K562 (cell line): ENCODE measurements around the gene LY6G6F. TPM values are rescaled to one million over a fixed set of nuclear protein-coding genes. Genes with fewer than 3 reads are reported as not detected.
A peak's percentile ranks its signal among the peaks of the same experiment; 100 is the strongest.

ENCODE experiments used
- ELF2 ChIP-seq: fragments of 250-450 bp; sonication (Bioruptor Pico); IDR thresholded peaks from 2 replicates; pipeline ENCODE4 v1.5.0; 2021; ENCODE audit warnings: mild to moderate bottlenecking
- ETV5 ChIP-seq: sonication (generic); formaldehyde crosslinking; IDR thresholded peaks from 2 replicates; pipeline ENCODE4 v1.4.0; 2020; ENCODE audit warnings: low read depth, mild to moderate bottlenecking, missing genetic modification reagents
- FOXJ2 ChIP-seq: fragments of 200-800 bp; sonication (Bioruptor generic); IDR thresholded peaks from 2 replicates; pipeline ENCODE4 v1.6.1; 2016; ENCODE audit warnings: missing genetic modification characterization, missing compliant biosample characterization
- HMG20B ChIP-seq: fragments of 250-450 bp; sonication (Bioruptor Pico); IDR thresholded peaks from 2 replicates; pipeline ENCODE4 v1.5.0; 2021; ENCODE audit warnings: mild to moderate bottlenecking
- KAT8 ChIP-seq: fragments of 450-650 bp; IDR thresholded peaks from 2 replicates; pipeline ENCODE4 v1.6.1; 2016; ENCODE audit warnings: low read depth, mild to moderate bottlenecking
- MAFF ChIP-seq: IDR thresholded peaks from 2 replicates; pipeline ENCODE4 v1.6.1; 2012; ENCODE audit warnings: low read length, improper control_type of control experiment
- MAZ ChIP-seq, 2 experiments: fragments of 450-650 bp in 1 of 2; sonication (generic) in 1 of 2; formaldehyde crosslinking; IDR thresholded peaks in 1 of 2; conservative IDR thresholded peaks in 1 of 2; 2 replicates each; pipeline versions ENCODE4 v1.4.0 to v1.5.0; 2020; ENCODE audit warnings: mild to moderate bottlenecking in 1 of 2, missing genetic modification reagents in 1 of 2
- MTA2 ChIP-seq: fragments of 450-650 bp; IDR thresholded peaks from 2 replicates; pipeline ENCODE4 v1.6.1; 2016; ENCODE audit warnings: low read depth
- NFIX ChIP-seq: fragments of 250-450 bp; sonication (Bioruptor Pico); IDR thresholded peaks from 2 replicates; pipeline ENCODE4 v1.4.0; 2020; ENCODE audit warnings: low read depth, mild to moderate bottlenecking, moderate library complexity
- SFPQ ChIP-seq: fragments of 200-400 bp; formaldehyde crosslinking; IDR thresholded peaks from 2 replicates; pipeline ENCODE4 v1.6.1; 2017; ENCODE audit warnings: mild to moderate bottlenecking, low read depth, low read length, moderate library complexity
- SIN3B ChIP-seq: fragments of 450-650 bp; IDR thresholded peaks from 2 replicates; pipeline ENCODE4 v1.6.1; 2017; ENCODE audit warnings: low read depth, mild to moderate bottlenecking, moderate library complexity
- SMARCA5 ChIP-seq: fragments of 450-650 bp; IDR thresholded peaks from 2 replicates; pipeline ENCODE4 v1.6.1; 2016
- TAF9B ChIP-seq: fragments of 450-650 bp; IDR thresholded peaks from 2 replicates; pipeline ENCODE4 v1.6.1; 2018; ENCODE audit warnings: mild to moderate bottlenecking; ENCODE audit not compliant: partially characterized antibody
- U2AF1 ChIP-seq: fragments of 200-400 bp; formaldehyde crosslinking; optimal IDR thresholded peaks from 2 replicates; pipeline ENCODE3; 2017; ENCODE audit warnings: mild to moderate bottlenecking, low read depth, low read length, moderate library complexity
- YBX1 ChIP-seq: fragments of 450-650 bp; IDR thresholded peaks from 2 replicates; pipeline ENCODE4 v1.7.1; 2016; ENCODE audit warnings: mild to moderate bottlenecking
- ZFPM2 ChIP-seq: fragments of 250-450 bp; sonication (Bioruptor Pico); IDR thresholded peaks from 2 replicates; pipeline ENCODE4 v1.5.1; 2022; ENCODE audit warnings: mild to moderate bottlenecking
- ZNF134 ChIP-seq: fragments of 250-450 bp; sonication (Bioruptor Pico); conservative IDR thresholded peaks from 2 replicates; pipeline ENCODE4 v1.4.0; 2020
- ZNF318 ChIP-seq, 2 experiments: fragments of 450-650 bp; IDR thresholded peaks; 2 replicates each; pipeline ENCODE4 v1.6.1; 2016; ENCODE audit warnings: mild to moderate bottlenecking in 2 of 2, borderline replicate concordance in 1 of 2, low read depth in 1 of 2, moderate library complexity in 1 of 2
- ZNF444 ChIP-seq: fragments of 250-450 bp; sonication (Bioruptor Pico); IDR thresholded peaks from 2 replicates; pipeline ENCODE4 v1.4.0; 2020; ENCODE audit warnings: mild to moderate bottlenecking, moderate library complexity
- polyA plus RNA-seq, 8 experiments: library from polyadenylated mRNA; depleted of rRNA in 4 of 8; stranded (reverse) in 5 of 8; unstranded in 3 of 8; fragments of >200 nt; fragmentation: Nextera tagmentation in 2 of 8; fragmentation: Illumina TruSeq in 1 of 8; extraction: Ambion mirVana in 2 of 8; extraction: Trizol in 1 of 8; gene quantifications; 2 replicates each; pipeline versions ENCODE4 v1.2.1 to v1.2.3, GENCODE V29; 2011 to 2014; ENCODE audit warnings: inconsistent platforms in 1 of 8, missing spikeins in 1 of 8
- total RNA-seq, 7 experiments: library from RNA; depleted of rRNA in 6 of 7; stranded (reverse); fragments of >200 nt in 6 of 7; fragmentation: Illumina TruSeq in 2 of 7; extraction: Trizol in 2 of 7; gene quantifications; 2 replicates each; pipeline versions ENCODE4 v1.2.1 to v1.2.3, GENCODE V29; 2011 to 2021; ENCODE audit warnings: low replicate concordance in 1 of 7

The LY6G6F gene
- total and polyA plus RNA-seq, 9 of the 15 experiments (the other 6 are each of a cell fraction or from before 2014, with no cell fraction given): 0.14 to 0.50 (median 0.28) TPM; not detected in 2

GRCh38 chr6:31690231-31691077, 16.2 kb upstream of the LY6G6F start (continued):
- TF ChIP-seq YBX1: no peak
- no peak for TF ChIP-seq ZNF134 (CRISPR knock-in tag)
- no peak for TF ChIP-seq ZNF444 (CRISPR knock-in tag)
- no peak for TF ChIP-seq SIN3B
- no peak for TF ChIP-seq U2AF1
- no peak for TF ChIP-seq ZFPM2 (CRISPR knock-in tag)
- TF ChIP-seq ZNF318 (IDR thresholded peaks at IDR 0.05; ENCODE audit: borderline replicate concordance in 1 of 2, low read depth in 1 of 2): peak in 1 of 2 experiments; percentile 31; a peak in 1 of 4 replicates
- no peak for TF ChIP-seq HMG20B
- peak; percentile 73; the same call in 1 of the 2 replicates for TF ChIP-seq MTA2
- no peak for TF ChIP-seq ELF2 (CRISPR knock-in tag)
- no peak for TF ChIP-seq KAT8
- TF ChIP-seq FOXJ2 (tag): no peak
- no peak for TF ChIP-seq SFPQ
- no peak for TF ChIP-seq TAF9B
- TF ChIP-seq SMARCA5: peak; percentile 97
- TF ChIP-seq MAZ (CRISPR knock-in tag; conservative IDR thresholded peaks at IDR 0.05 in 1 of 2, IDR thresholded peaks at IDR 0.05 in 1 of 2): peak; percentile 28 to 72; a peak in 2 of 4 replicates
- no peak for TF ChIP-seq NFIX (CRISPR knock-in tag)
- TF ChIP-seq ETV5 (CRISPR knock-in tag): peak; percentile 44; the same call in 1 of the 2 replicates
- peak; percentile 77; the same call in 1 of the 2 replicates for TF ChIP-seq MAFF
